SKM-1 treated with dmso at 0.1 percent for 144 hours (cell line): ENCODE results near the gene MYH13.

ENCODE experiments used
- DNase-seq: peaks from one replicate; lab custom pipeline; 2025; ENCODE audit not compliant: unreplicated experiment; lab: John Stamatoyannopoulos, UW

The MYH13 gene

DNA sequence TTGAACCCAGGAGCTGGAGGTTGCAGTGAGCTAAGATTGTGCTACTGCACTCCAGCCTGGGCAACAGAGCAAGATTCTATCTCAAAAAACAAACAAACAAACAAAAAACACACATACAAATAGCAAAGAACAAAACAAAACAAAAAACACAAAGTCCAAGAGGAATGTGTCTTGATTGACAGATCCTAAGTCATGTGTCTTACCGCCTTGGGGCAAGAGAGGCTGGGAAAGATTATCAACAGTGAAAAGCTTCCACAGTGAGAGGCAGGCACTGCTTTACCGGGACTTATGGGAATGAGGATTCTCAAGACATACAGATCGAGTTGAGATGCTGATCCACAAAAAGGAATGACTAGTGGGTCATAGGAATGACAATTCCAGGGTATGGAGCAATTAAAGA lies 111.7 kb downstream of the MYH13 start:
- DNase-seq, result no peak

DNA sequence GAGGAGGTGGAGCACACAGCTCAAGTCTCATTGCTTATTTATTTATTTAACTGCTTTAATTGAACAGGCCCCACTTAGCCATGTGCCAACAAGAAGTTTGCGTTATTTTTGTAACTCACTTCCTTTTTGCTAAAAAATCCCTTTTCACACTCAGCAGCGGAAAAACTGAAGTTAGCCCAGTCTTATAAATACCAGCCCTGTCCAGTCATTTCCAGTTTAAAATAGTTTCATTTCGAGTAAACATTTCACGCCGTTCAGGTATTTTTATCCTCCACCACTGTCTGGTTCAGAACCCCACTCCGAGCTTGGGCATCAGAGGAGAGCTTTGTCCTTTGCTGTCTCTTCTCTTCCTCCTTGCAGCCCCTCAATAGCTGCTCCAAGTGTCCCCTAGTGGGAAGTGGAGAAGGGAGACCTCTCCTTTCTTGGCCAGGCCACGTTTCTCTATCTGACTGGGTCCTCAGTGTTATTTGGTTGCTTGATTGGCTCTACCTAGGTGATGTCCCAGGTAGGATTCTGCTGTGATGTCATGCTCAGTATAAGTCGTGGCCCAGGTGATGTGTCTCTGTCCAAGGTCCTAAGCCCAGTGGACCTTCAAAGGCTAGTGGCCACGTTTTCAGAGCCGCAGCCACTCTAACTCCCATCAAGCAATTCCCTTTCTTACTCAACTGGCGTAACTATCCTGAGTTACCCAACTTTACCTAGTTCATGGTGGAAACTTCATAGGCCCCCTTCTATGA lies 121.4 kb downstream of the MYH13 start:
- DNase-seq, result no peak
